ENCODE data around the gene SOD2.
"Not testable (repeated sequence)": the region's sequence is repeated elsewhere in the genome, so short reads cannot be mapped to it uniquely, and the experiment has no call there.

The SOD2 gene

GRCh38 chr6:159710603-159711002 is 17.6 kb upstream of the SOD2 start:
- POLR2A ChIA-PET = interaction anchor here (0.9 kb wide), 1 partner anchor 16 kb away, joined by 3 read pairs; the partner anchor contains the start of gene WTAP
- H3K36me3 ChIP-seq (ENCODE audit: control insufficient read depth in 2 of 2, insufficient read depth in 1 of 2, low read length in 2 of 2); CTCF ChIA-PET; H3K4me1 ChIP-seq (ENCODE audit: control insufficient read depth, insufficient read depth, low read length); H3K4me3 ChIP-seq (ENCODE audit: low read depth, low read length); H3K27ac ChIP-seq (ENCODE audit: extremely low read depth, low read depth, low read length); H3K9me3 ChIP-seq (ENCODE audit: control insufficient read depth, insufficient read depth, low read depth, low read length): not testable (repeated sequence)
- 0 out of 2 replicates have a peak, but pooled peaks have one; percentile 7 for TF ChIP-seq EGR2 (tag by site-specific recombination; IDR thresholded peaks at IDR 0.05; ENCODE audit: low read depth)

- ChIA-PET CTCF (interaction anchor here (0.5 to 2.2 kb wide), 6 partner anchors 10 to 47 kb away, joined by 3 to 10 read pairs (median 3); no protein-coding TSS in a partner anchor), POLR2A (interaction anchor here (0.7 to 1.3 kb wide), 4 partner anchors 10 to 88 kb away, joined by 3 to 8 read pairs (median 4); partner anchors contain the start of genes TCP1 and WTAP)
- peak overlapping the region; percentile 51; the same call in 1 of the 2 replicates for H3K27ac ChIP-seq (ENCODE audit: extremely low read depth, low read depth, low read length)
- peaks cover 6% of the 10 kb centered on the region; the same call in 1 of the 2 replicates for H3K4me1 ChIP-seq (ENCODE audit: control insufficient read depth, insufficient read depth, low read length)
- no peaks in the 10 kb centered on the region for H3K36me3 ChIP-seq (ENCODE audit: control insufficient read depth in 2 of 2, insufficient read depth in 1 of 2, low read length in 2 of 2)
- H3K9me3 ChIP-seq (ENCODE audit: control insufficient read depth, insufficient read depth, low read depth, low read length) = no peaks in the 10 kb centered on the region
- no peak overlapping the region for H3K4me3 ChIP-seq (ENCODE audit: low read depth, low read length)
- TF ChIP-seq ZNF830 (tag by site-specific recombination; IDR thresholded peaks at IDR 0.05; ENCODE audit: low read depth) (no peak), ZIC2 (tag by site-specific recombination; IDR thresholded peaks at IDR 0.05) (no peak), ZNF354C (tag by site-specific recombination; IDR thresholded peaks at IDR 0.05; ENCODE audit: borderline replicate concordance, low read depth) (no peak), ZNF391 (tag by site-specific recombination; IDR thresholded peaks at IDR 0.05; ENCODE audit: borderline replicate concordance, low read depth) (0 out of 2 replicates have a peak, but pooled peaks have one; percentile 37), ZNF140 (tag by site-specific recombination; IDR thresholded peaks at IDR 0.05) (no peak), ZNF488 (tag by site-specific recombination; IDR thresholded peaks at IDR 0.05) (no peak), ZNF518A (tag by site-specific recombination; conservative IDR thresholded peaks at IDR 0.05; ENCODE audit: low read depth) (peak; percentile 50), ZNF248 (tag by site-specific recombination; IDR thresholded peaks at IDR 0.05) (no peak), MYNN (tag by site-specific recombination; IDR thresholded peaks at IDR 0.05; ENCODE audit: borderline replicate concordance) (no peak; the same call in 1 of the 2 replicates), ZNF24 (tag by site-specific recombination; IDR thresholded peaks at IDR 0.05) (peak; percentile 75; the same call in 1 of the 2 replicates), ZBTB6 (tag by site-specific recombination; IDR thresholded peaks at IDR 0.05) (no peak), BCL6B (tag by site-specific recombination; IDR thresholded peaks at IDR 0.05) (no peak; the same call in 1 of the 2 replicates), ZNF76 (tag by site-specific recombination; IDR thresholded peaks at IDR 0.05; ENCODE audit: borderline replicate concordance, low read depth) (peak; percentile 23; the same call in 1 of the 2 replicates), ZNF174 (tag by site-specific recombination; IDR thresholded peaks at IDR 0.05) (no peak), ZNF221 (tag by site-specific recombination; IDR thresholded peaks at IDR 0.05; ENCODE audit: borderline replicate concordance) (no peak), OSR2 (tag by site-specific recombination; IDR thresholded peaks at IDR 0.05) (no peak), REPIN1 (tag by site-specific recombination; IDR thresholded peaks at IDR 0.05; ENCODE audit: low read depth) (no peak), ZNF404 (tag by site-specific recombination; IDR thresholded peaks at IDR 0.05) (no peak), ZNF571 (tag by site-specific recombination; IDR thresholded peaks at IDR 0.05) (no peak)
- TF ChIP-seq, protein P1, sequence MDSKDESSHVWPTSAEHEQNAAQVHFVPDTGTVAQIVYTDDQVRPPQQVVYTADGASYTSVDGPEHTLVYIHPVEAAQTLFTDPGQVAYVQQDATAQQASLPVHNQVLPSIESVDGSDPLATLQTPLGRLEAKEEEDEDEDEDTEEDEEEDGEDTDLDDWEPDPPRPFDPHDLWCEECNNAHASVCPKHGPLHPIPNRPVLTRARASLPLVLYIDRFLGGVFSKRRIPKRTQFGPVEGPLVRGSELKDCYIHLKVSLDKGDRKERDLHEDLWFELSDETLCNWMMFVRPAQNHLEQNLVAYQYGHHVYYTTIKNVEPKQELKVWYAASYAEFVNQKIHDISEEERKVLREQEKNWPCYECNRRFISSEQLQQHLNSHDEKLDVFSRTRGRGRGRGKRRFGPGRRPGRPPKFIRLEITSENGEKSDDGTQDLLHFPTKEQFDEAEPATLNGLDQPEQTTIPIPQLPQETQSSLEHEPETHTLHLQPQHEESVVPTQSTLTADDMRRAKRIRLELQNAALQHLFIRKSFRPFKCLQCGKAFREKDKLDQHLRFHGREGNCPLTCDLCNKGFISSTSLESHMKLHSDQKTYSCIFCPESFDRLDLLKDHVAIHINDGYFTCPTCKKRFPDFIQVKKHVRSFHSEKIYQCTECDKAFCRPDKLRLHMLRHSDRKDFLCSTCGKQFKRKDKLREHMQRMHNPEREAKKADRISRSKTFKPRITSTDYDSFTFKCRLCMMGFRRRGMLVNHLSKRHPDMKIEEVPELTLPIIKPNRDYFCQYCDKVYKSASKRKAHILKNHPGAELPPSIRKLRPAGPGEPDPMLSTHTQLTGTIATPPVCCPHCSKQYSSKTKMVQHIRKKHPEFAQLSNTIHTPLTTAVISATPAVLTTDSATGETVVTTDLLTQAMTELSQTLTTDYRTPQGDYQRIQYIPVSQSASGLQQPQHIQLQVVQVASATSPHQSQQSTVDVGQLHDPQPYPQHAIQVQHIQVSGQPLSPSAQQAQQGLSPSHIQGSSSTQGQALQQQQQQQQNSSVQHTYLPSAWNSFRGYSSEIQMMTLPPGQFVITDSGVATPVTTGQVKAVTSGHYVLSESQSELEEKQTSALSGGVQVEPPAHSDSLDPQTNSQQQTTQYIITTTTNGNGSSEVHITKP (tag by site-specific recombination; IDR thresholded peaks at IDR 0.05) = peak; percentile 92
Observed at GRCh38 chr6:159701413-159701999, 8.5 kb upstream of the SOD2 start.
